Measurements from ENCODE around the gene COQ9.
A peak's percentile ranks its signal among the peaks of the same experiment; 100 is the strongest.

The COQ9 gene

DNA sequence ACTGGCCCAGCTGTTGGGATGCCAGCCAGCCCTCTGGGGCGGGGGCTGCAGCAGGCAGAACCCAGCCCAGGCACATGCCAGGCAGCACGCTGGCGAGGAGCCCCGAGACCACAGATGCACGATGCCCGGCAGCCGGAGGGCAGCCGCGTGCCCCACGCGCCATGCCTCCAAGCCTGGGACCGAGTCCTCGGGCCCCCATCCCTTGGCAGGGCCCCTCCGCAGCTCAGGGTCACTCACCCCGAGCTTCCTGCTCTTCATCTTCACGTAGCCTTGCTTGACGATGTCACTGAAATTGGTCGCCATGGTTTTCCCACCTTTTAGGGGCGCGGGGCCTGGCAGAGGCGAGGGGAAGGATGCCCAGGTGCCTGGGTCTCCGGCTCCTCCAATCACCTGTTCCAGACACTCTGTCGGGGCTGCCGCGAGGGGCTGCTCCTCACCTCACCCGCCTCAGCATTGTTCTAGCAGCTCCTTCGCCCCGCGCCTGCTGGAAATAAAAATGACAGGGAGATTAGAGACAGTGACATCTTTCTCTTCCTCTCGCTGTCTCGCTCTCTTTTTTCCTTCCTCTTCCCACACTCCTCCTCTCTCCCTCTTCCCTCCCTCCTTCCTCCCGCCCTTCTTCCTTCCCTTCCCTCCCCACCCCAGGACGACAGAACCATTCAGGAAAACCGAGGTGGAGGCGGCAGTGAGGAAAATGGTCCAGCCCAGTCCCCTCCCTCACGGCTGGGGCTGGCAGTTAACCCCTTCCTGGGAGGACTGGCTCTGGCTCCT lies 32.1 kb downstream of the COQ9 start:
- H3K4me3 ChIP-seq (replicated peaks in 1 of 2; ENCODE audit: low read depth in 2 of 2, low read length in 2 of 2), result peak overlapping the region; percentile 54 to 65
- peak; percentile 65 to 81 for DNase-seq (ENCODE audit: low read depth in 2 of 2)
- TF ChIP-seq, protein P1, sequence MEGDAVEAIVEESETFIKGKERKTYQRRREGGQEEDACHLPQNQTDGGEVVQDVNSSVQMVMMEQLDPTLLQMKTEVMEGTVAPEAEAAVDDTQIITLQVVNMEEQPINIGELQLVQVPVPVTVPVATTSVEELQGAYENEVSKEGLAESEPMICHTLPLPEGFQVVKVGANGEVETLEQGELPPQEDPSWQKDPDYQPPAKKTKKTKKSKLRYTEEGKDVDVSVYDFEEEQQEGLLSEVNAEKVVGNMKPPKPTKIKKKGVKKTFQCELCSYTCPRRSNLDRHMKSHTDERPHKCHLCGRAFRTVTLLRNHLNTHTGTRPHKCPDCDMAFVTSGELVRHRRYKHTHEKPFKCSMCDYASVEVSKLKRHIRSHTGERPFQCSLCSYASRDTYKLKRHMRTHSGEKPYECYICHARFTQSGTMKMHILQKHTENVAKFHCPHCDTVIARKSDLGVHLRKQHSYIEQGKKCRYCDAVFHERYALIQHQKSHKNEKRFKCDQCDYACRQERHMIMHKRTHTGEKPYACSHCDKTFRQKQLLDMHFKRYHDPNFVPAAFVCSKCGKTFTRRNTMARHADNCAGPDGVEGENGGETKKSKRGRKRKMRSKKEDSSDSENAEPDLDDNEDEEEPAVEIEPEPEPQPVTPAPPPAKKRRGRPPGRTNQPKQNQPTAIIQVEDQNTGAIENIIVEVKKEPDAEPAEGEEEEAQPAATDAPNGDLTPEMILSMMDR (IDR thresholded peaks at IDR 0.05; ENCODE audit: low read depth, low read length), result no peak

DNA sequence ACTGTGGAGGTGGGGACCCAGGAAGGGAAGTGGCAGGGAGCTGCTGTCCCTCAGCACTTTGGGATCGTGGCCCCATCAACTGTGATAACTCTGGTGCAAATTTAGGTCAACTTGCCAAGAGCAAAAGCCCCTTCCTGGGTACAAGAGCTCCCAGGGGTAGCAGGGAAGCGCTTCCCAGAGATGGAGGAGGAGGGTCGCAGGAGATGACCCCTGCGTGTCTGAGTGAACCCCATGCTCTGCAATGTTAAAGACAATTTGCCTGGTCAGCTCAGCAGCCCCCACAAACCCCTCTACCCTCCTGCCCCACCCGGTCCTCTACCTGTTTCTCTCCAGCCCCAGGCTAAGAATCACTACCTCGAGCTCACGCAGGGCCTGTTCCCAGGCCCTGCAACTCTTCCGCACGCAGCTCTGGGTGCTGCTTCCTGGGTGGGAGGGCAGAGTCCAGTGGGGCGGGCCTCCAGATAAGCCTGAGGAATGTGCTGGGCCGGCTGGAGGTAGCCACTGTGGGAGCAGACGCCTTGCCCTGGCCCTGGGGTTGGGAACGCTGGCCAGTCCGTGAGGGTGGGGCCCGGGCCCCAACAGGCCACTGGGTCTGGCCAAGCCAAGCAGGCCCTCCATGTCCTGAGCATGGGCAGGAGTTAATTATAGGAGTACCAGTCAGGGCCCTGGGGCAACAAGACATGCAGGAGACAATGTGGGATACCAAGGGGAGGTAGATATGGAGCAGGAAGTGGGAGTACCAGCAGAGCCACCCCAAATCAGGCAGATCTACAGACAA lies 32.9 kb downstream of the COQ9 start:
- TF ChIP-seq, protein P1 (IDR thresholded peaks at IDR 0.05; ENCODE audit: low read depth, low read length), result no peak
- DNase-seq (ENCODE audit: low read depth in 2 of 2), result peak; percentile 75 to 81
- H3K4me3 ChIP-seq (replicated peaks in 1 of 2; ENCODE audit: low read depth in 2 of 2, low read length in 2 of 2), result peak overlapping the region; percentile 54 to 65

DNA sequence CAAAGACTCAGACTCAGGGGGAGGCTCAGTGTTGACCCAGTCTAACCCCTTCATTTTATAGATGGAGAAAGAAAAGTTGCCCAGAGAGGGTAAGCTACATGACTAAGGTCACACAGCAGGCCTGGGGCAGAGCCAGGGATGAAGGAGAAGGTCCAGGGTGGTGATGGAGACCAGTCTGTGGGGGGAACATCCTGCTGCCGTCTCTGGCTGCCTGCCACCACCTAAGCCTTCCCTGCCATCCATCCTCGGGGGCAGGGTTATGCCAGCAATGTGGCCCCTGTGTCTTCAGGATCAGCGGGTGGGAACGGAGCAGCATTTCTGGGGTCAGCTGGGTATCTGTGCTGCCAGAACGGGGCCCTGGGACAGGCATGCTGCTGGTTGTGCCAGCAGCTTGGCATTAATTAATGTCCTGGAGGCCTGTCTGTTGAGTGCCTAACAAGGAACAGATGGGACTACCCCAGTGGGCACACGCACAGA lies 33.5 kb downstream of the COQ9 start:
- H3K4me3 ChIP-seq (replicated peaks in 1 of 2; ENCODE audit: low read depth in 2 of 2, low read length in 2 of 2), result no peak overlapping the region
- DNase-seq (ENCODE audit: low read depth in 2 of 2), result no peak
- TF ChIP-seq, protein P1 (IDR thresholded peaks at IDR 0.05; ENCODE audit: low read depth, low read length), result no peak

DNA sequence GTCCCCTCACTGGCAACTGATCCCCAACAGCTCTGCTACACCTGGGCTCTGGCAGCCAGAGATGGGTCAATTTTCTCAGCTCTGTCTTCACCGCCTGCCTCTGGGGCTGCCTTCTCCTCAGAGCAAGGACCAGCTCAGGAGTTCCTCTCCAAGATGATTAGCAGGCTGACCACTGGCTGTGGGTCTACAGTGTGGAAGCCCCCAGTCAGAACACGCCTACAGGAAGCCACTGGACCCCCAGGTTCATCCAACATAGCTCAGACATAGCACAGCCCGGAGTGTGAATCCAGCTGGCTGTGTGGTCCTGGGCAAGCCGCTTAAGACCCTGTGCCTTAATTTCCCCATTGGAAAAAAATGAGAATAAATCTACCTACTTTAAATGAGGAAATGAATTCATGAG lies 34.1 kb downstream of the COQ9 start:
- DNase-seq (ENCODE audit: low read depth in 2 of 2), result no peak
- TF ChIP-seq, protein P1 (IDR thresholded peaks at IDR 0.05; ENCODE audit: low read depth, low read length), result no peak
- no peak overlapping the region for H3K4me3 ChIP-seq (replicated peaks in 1 of 2; ENCODE audit: low read depth in 2 of 2, low read length in 2 of 2)

DNA sequence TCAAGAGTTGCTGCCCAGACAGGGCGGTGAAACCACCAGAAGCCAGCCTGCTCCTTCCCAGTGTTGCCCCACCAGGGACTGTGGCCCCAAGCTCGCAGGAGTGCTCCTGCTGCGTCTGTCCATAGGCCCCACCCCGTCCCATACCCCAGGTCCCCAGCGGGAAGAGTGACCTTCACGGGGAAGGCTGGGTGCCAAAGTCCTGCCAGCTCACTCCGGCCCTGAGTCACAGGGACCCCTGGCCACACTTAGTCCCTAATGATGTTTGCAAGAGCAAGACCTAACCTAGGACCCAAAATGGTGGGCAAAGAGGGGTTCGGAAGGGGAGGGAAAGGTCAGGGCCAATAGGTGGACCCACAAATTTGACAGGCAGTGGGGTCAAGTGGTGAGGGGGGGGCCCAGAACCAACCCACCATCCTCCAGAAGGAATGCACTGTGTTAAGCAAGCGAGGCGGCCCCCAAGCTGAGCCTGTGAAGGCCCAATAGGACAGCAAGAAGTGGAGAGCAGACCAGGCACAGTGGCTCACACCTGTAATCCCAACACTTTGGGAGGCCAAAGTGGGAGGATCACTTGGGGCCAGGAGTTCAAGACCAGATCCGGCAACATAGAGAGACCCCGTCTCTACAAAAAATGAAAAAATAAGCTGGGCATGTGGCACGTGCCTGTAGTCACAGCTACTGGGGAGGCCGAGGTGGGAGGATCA lies 35.7 kb downstream of the COQ9 start:
- DNase-seq (ENCODE audit: low read depth in 2 of 2), result no peak
- TF ChIP-seq, protein P1 (IDR thresholded peaks at IDR 0.05; ENCODE audit: low read depth, low read length), result no peak
- H3K4me3 ChIP-seq (replicated peaks in 1 of 2; ENCODE audit: low read depth in 2 of 2, low read length in 2 of 2), result no peak overlapping the region

DNA sequence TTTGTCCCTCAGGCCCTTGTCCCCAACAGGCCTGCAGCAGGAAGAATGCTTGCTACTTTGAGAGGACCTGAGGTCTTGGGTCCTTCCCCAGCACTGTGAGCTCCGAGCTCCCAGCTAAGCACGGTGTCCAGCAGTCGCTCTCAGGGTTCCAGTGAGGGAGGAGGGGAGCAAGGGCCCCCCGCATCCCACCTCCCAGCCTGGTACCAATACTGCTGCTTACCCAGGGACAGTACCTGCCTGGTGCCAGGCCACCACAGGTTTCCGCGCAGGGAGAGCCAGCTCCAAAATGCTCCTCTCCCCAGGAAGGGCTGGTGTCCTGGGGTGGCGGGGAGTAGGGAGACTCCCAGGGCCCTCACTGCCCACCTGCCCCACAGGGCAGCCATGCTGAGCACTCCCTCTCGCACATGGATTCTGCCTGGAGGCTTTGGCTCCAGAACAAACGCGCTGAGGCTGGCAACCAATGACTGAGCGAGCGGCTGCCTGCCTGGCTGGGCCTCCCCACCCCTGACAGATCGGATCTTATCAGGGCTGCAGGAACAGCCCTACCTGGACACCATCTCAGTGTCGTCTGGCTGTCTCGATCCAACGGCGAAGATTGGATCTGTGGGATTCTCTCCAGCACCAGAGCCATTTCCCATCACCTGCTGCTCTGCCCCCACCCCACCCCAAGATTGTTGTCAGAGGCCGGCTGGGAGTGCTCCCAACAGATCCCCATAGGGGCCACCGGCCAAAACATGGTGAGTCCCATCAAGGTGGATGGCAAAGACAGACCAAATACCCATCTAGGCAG lies 36.6 kb downstream of the COQ9 start:
- TF ChIP-seq, protein P1 (IDR thresholded peaks at IDR 0.05; ENCODE audit: low read depth, low read length), result no peak
- DNase-seq (ENCODE audit: low read depth in 2 of 2), result no peak
- H3K4me3 ChIP-seq (replicated peaks in 1 of 2; ENCODE audit: low read depth in 2 of 2, low read length in 2 of 2), result no peak overlapping the region

Measured in cardiac fibroblast (primary cell).